Stomach (tissue), 4 donors: Measurements from ENCODE around the gene SLC6A3.

Source experiments
- CTCF ChIP-seq, 7 experiments: fragments of 450-650 bp in 4 of 7; fragments of 200-600 bp in 3 of 7; sonication (generic) in 3 of 7; IDR thresholded peaks; one replicate each; pipeline ENCODE4 v1.5.1; 2016 to 2019; ENCODE audit warnings: antibody characterized with exemption in 7 of 7, control low read depth in 2 of 7, mild to moderate bottlenecking in 1 of 7
- POLR2A ChIP-seq, 4 donors: fragments of 450-650 bp; IDR thresholded peaks; one replicate each; pipeline ENCODE4 v1.6.1; 2016; ENCODE audit warnings: antibody characterized with exemption in 4 of 4, control low read depth in 2 of 4, mild to moderate bottlenecking in 1 of 4, moderate library complexity in 1 of 4
- POLR2AphosphoS5 ChIP-seq, 3 donors: sonication (generic); formaldehyde crosslinking; IDR thresholded peaks; one replicate each; pipeline ENCODE4 v1.6.1; 2016; ENCODE audit warnings: antibody characterized with exemption in 3 of 3

- TF ChIP-seq CTCF (IDR thresholded peaks at IDR 0.05) (no peak), POLR2A (IDR thresholded peaks at IDR 0.05) (no peak), POLR2AphosphoS5 (IDR thresholded peaks at IDR 0.05) (no peak)
Observed at GRCh38 chr5:1431021-1431811, 14.0 kb downstream of the SLC6A3 start.
